ENCODE results near the gene TAS2R30.
A peak's percentile ranks its signal among the peaks of the same experiment; 100 is the strongest.

The TAS2R30 gene

GRCh38 chr12:11171145-11171968, 36.9 kb upstream of the TAS2R30 start, which contains the start of gene SMIM10L1:
Gene SMIM10L1 (plus strand): TSS chr12:11171194. CDS start chr12:11171357, 163 bp downstream.
- TF ChIP-seq CTCF (IDR thresholded peaks at IDR 0.05; ENCODE audit: control insufficient read depth, extremely low read depth, insufficient read depth): no peak
- H3K4me3 ChIP-seq (ENCODE audit: low read depth, low read length): peak within 1 kb of the TSS; percentile 80
- peak; percentile 81 for DNase-seq (ENCODE audit: low read depth)

GRCh38 chr12:11170810-11171144, 36.3 kb upstream of the TAS2R30 start:
- peak overlapping the region; percentile 80 for H3K4me3 ChIP-seq (ENCODE audit: low read depth, low read length)
- DNase-seq (ENCODE audit: low read depth): no peak
- TF ChIP-seq CTCF (IDR thresholded peaks at IDR 0.05; ENCODE audit: control insufficient read depth, extremely low read depth, insufficient read depth): no peak

- TF ChIP-seq CTCF (IDR thresholded peaks at IDR 0.05; ENCODE audit: control insufficient read depth, extremely low read depth, insufficient read depth): no peak
- no peak overlapping the region for H3K4me3 ChIP-seq (ENCODE audit: low read depth, low read length)
- no peak for DNase-seq (ENCODE audit: low read depth)
Observed at GRCh38 chr12:11166300-11166699, 31.9 kb upstream of the TAS2R30 start.

DNA sequence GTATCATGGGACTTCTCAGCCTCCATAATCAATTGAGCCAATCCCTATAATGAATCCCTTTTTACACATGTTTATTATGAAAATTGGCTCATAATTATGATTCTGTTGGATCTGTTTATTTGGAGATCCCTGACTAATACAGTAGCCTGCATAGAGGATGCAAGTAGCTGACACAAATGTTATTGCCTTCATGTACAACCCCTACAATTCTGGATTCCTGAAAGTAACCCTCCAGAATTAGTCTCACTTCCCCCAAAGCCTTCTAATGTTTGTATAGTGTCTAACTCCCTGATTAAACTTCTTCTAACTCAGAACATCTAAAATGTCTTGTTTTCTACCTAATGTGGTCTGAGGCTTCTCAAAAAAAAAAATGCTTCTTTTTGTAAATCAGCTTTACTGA, 29.9 kb upstream of the TAS2R30 start:
- DNase-seq (ENCODE audit: low read depth): no peak
- H3K4me3 ChIP-seq (ENCODE audit: low read depth, low read length): no peak overlapping the region
- TF ChIP-seq CTCF (IDR thresholded peaks at IDR 0.05; ENCODE audit: control insufficient read depth, extremely low read depth, insufficient read depth): no peak

DNA sequence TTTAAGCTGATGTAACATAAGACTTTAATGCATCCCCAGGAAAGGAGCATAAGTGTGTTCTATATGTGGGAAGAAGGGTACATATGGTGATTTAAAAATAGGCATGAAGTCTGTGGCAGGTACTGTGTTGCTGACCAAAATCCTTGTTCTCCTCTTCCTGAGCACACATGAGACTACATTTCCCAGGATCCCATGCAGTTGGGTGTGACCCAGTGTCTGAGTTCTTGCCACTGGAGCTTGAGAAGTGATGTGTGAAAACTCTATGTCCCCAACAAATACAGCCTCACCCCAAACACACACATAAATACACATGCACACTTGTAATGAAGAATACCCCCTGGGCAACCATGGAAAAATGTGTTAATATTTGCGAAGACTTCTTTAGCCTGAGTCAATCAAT, 28.1 kb upstream of the TAS2R30 start:
- no peak for TF ChIP-seq CTCF (IDR thresholded peaks at IDR 0.05; ENCODE audit: control insufficient read depth, extremely low read depth, insufficient read depth)
- no peak for DNase-seq (ENCODE audit: low read depth)
- no peak overlapping the region for H3K4me3 ChIP-seq (ENCODE audit: low read depth, low read length)

GRCh38 chr12:11158885-11159444, 24.5 kb upstream of the TAS2R30 start:
- TF ChIP-seq CTCF (IDR thresholded peaks at IDR 0.05; ENCODE audit: control insufficient read depth, extremely low read depth, insufficient read depth): no peak
- no peak overlapping the region for H3K4me3 ChIP-seq (ENCODE audit: low read depth, low read length)
- no peak for DNase-seq (ENCODE audit: low read depth)
